ENCODE measurements around the gene ZDHHC12. TPM values are rescaled to one million over a fixed set of nuclear protein-coding genes. Genes with fewer than 3 reads are reported as not detected.

ZDHHC12 gene
- total RNA-seq, 2 donors from 2014 or later, result 50.5 to 59.6 TPM

- TF ChIP-seq CTCF (conservative IDR thresholded peaks at IDR 0.05), result no peak
- Histone ChIP-seq H3K4me1 (ENCODE audit: control insufficient read depth, insufficient read depth, low read length) (no peaks in the 10 kb centered on the region), H3K27me3 (ENCODE audit: control insufficient read depth, insufficient read depth, low read length, poor library complexity, severe bottlenecking) (no peaks in the 10 kb centered on the region), H3K36me3 (ENCODE audit: control insufficient read depth, insufficient read depth, low read length) (peaks cover 14% of the 10 kb centered on the region), H3K27ac (ENCODE audit: low read depth, low read length) (no peak overlapping the region), H3K9me3 (ENCODE audit: control insufficient read depth, low read length) (no peaks in the 10 kb centered on the region), H3K4me3 (ENCODE audit: low read length) (no peak overlapping the region), H3K9ac (ENCODE audit: extremely low read depth, low read length, poor library complexity, severe bottlenecking) (no peak overlapping the region)
- peak; percentile 69 for DNase-seq
- WGBS, 2 experiments (ENCODE audit: insufficient coverage in 1 of 2, insufficient read length in 1 of 2), result 92% methylated on average over 20 to 27 of the region's 27 CpGs
- Mint-ChIP-seq H3K27ac (peak overlapping the region; percentile 31), H3K27me3 (ENCODE audit: insufficient read depth) (no peaks in the 10 kb centered on the region), H3K9me3 (no peaks in the 10 kb centered on the region), H3K36me3 (ENCODE audit: low read depth) (peaks cover 15% of the 10 kb centered on the region), H3K4me1 (peaks cover 10% of the 10 kb centered on the region), H3K4me3 (no peak overlapping the region)
These were observed 6.0 kb upstream of the ZDHHC12 start for GRCh38 chr9:128729766-128730517.

GRCh38 chr9:128729302-128729701 lies 5.4 kb upstream of the ZDHHC12 start:
- Mint-ChIP-seq H3K27ac (peak overlapping the region; percentile 31), H3K9me3 (no peaks in the 10 kb centered on the region), H3K4me1 (peaks cover 10% of the 10 kb centered on the region), H3K36me3 (ENCODE audit: low read depth) (peaks cover 9% of the 10 kb centered on the region), H3K27me3 (ENCODE audit: insufficient read depth) (no peaks in the 10 kb centered on the region), H3K4me3 (no peak overlapping the region)
- H3K36me3 ChIP-seq (ENCODE audit: control insufficient read depth, insufficient read depth, low read length), result peaks cover 11% of the 10 kb centered on the region
- H3K4me3 ChIP-seq (ENCODE audit: low read length), result no peak overlapping the region
- H3K9ac ChIP-seq (ENCODE audit: extremely low read depth, low read length, poor library complexity, severe bottlenecking), result no peak overlapping the region
- no peaks in the 10 kb centered on the region for H3K4me1 ChIP-seq (ENCODE audit: control insufficient read depth, insufficient read depth, low read length)
- H3K27me3 ChIP-seq (ENCODE audit: control insufficient read depth, insufficient read depth, low read length, poor library complexity, severe bottlenecking), result no peaks in the 10 kb centered on the region
- no peak for TF ChIP-seq CTCF (conservative IDR thresholded peaks at IDR 0.05)
- no peak overlapping the region for H3K27ac ChIP-seq (ENCODE audit: low read depth, low read length)
- WGBS, 2 experiments (ENCODE audit: insufficient coverage in 1 of 2, insufficient read length in 1 of 2), result 85 to 88% methylated on average over 3 to 5 of the region's 5 CpGs
- H3K9me3 ChIP-seq (ENCODE audit: control insufficient read depth, low read length), result no peaks in the 10 kb centered on the region
- peak; percentile 64 for DNase-seq

DNA sequence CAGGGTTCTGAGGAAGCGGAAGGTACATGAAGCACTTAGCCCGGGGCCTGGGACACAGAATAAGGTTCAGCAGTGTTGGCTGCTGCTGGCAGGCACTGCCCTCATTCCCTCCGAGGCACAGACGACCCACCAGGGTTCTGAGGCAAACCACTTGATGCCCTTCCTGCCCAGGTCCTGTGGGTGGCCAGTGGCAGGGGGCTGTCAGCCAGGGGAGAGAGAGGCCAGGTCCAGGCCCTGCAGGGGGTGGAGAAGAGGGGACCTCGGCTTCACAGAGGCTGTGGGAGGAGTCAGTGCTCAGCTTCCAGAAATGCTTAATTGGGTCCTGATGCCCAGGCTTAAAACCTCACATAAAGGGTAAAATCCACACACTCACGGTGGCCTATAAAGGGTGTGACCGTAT lies 4.4 kb upstream of the ZDHHC12 start:
- no peaks in the 10 kb centered on the region for H3K9me3 Mint-ChIP-seq
- H3K4me3 ChIP-seq (ENCODE audit: low read length), result no peak overlapping the region
- peaks cover 11% of the 10 kb centered on the region for H3K36me3 ChIP-seq (ENCODE audit: control insufficient read depth, insufficient read depth, low read length)
- H3K4me3 Mint-ChIP-seq, result no peak overlapping the region
- H3K27ac Mint-ChIP-seq, result no peak overlapping the region
- H3K9ac ChIP-seq (ENCODE audit: extremely low read depth, low read length, poor library complexity, severe bottlenecking), result no peak overlapping the region
- peak; percentile 42 for DNase-seq
- 89 to 92% methylated on average over 4 to 7 of the region's 7 CpGs for WGBS, 2 experiments (ENCODE audit: insufficient coverage in 1 of 2, insufficient read length in 1 of 2)
- no peaks in the 10 kb centered on the region for H3K4me1 ChIP-seq (ENCODE audit: control insufficient read depth, insufficient read depth, low read length)
- no peaks in the 10 kb centered on the region for H3K9me3 ChIP-seq (ENCODE audit: control insufficient read depth, low read length)
- no peak for TF ChIP-seq CTCF (conservative IDR thresholded peaks at IDR 0.05)
- H3K36me3 Mint-ChIP-seq (ENCODE audit: low read depth), result peaks cover 6% of the 10 kb centered on the region
- H3K27me3 ChIP-seq (ENCODE audit: control insufficient read depth, insufficient read depth, low read length, poor library complexity, severe bottlenecking), result no peaks in the 10 kb centered on the region
- peaks cover 8% of the 10 kb centered on the region for H3K4me1 Mint-ChIP-seq
- H3K27ac ChIP-seq (ENCODE audit: low read depth, low read length), result no peak overlapping the region
- H3K27me3 Mint-ChIP-seq (ENCODE audit: insufficient read depth), result no peaks in the 10 kb centered on the region
